ENCODE results near the gene PRIM1. TPM values are rescaled to one million over a fixed set of nuclear protein-coding genes. Genes with fewer than 3 reads are reported as not detected.
"Not testable (repeated sequence)": the region's sequence is repeated elsewhere in the genome, so short reads cannot be mapped to it uniquely, and the experiment has no call there.

The PRIM1 gene
- 1 to 10 TPM; 3.2 to 7.4 TPM for polyA plus RNA-seq

- Histone ChIP-seq H3K27ac (ENCODE audit: low read depth in 2 of 2, low read length in 1 of 2) (peak within 1 kb of the TSS; percentile 36 to 69), H3K4me3 (ENCODE audit: low read depth in 1 of 2, low read length in 2 of 2) (peak within 1 kb of the TSS; percentile 67 to 68), H3K27me3 (ENCODE audit: control insufficient read depth in 1 of 2, insufficient read depth in 2 of 2, low read length in 2 of 2) (no peaks in the 10 kb centered on the region), H3K36me3 (ENCODE audit: control insufficient read depth in 2 of 2, insufficient read depth in 2 of 2, low read length in 1 of 2) (no peaks in the 10 kb centered on the region), H3K9me3 (ENCODE audit: control insufficient read depth in 2 of 2, insufficient read depth in 1 of 2, low read depth in 1 of 2, low read length in 1 of 2) (no peaks in the 10 kb centered on the region), H3K4me1 (ENCODE audit: control insufficient read depth in 2 of 2, insufficient read depth in 2 of 2, low read length in 1 of 2) (no peaks in the 10 kb centered on the region)
- WGBS, 2 donors = 0% methylated on average over 62 to 64 of the region's 64 CpGs
Observed at GRCh38 chr12:56751712-56752598, at the start of gene PRIM1. Gene PRIM1 (minus strand): TSS chr12:56752323. CDS start chr12:56752298, 25 bp downstream.

- Histone ChIP-seq H3K27me3 (ENCODE audit: control insufficient read depth in 1 of 2, insufficient read depth in 2 of 2, low read length in 2 of 2) (no peaks in the 10 kb centered on the region), H3K27ac (ENCODE audit: low read depth in 2 of 2, low read length in 1 of 2) (no peak overlapping the region), H3K4me3 (ENCODE audit: low read depth in 1 of 2, low read length in 2 of 2) (no peak overlapping the region), H3K9me3 (ENCODE audit: control insufficient read depth in 2 of 2, insufficient read depth in 1 of 2, low read depth in 1 of 2, low read length in 1 of 2) (no peaks in the 10 kb centered on the region), H3K4me1 (ENCODE audit: control insufficient read depth in 2 of 2, insufficient read depth in 2 of 2, low read length in 1 of 2) (peaks cover 4% of the 10 kb centered on the region in 2 donors), H3K36me3 (ENCODE audit: control insufficient read depth in 2 of 2, insufficient read depth in 2 of 2, low read length in 1 of 2) (no peaks in the 10 kb centered on the region)
Observed at GRCh38 chr12:56800221-56800620, 48.1 kb upstream of the PRIM1 start.

- not testable (repeated sequence) for H3K27me3 ChIP-seq (ENCODE audit: control insufficient read depth in 1 of 2, insufficient read depth in 2 of 2, low read length in 2 of 2); H3K36me3 ChIP-seq (ENCODE audit: control insufficient read depth in 2 of 2, insufficient read depth in 2 of 2, low read length in 1 of 2); H3K27ac ChIP-seq (ENCODE audit: low read depth in 2 of 2, low read length in 1 of 2); H3K9me3 ChIP-seq (ENCODE audit: control insufficient read depth in 2 of 2, insufficient read depth in 1 of 2, low read depth in 1 of 2, low read length in 1 of 2); H3K4me3 ChIP-seq (ENCODE audit: low read depth in 1 of 2, low read length in 2 of 2); H3K4me1 ChIP-seq (ENCODE audit: control insufficient read depth in 2 of 2, insufficient read depth in 2 of 2, low read length in 1 of 2)
- WGBS, 2 donors = 87 to 88% methylated on average over 6 of the region's 6 CpGs
Observed at GRCh38 chr12:56799345-56799744, 47.2 kb upstream of the PRIM1 start.

- H3K36me3 ChIP-seq (ENCODE audit: control insufficient read depth in 2 of 2, insufficient read depth in 2 of 2, low read length in 1 of 2); H3K27ac ChIP-seq (ENCODE audit: low read depth in 2 of 2, low read length in 1 of 2); H3K4me1 ChIP-seq (ENCODE audit: control insufficient read depth in 2 of 2, insufficient read depth in 2 of 2, low read length in 1 of 2); H3K9me3 ChIP-seq (ENCODE audit: control insufficient read depth in 2 of 2, insufficient read depth in 1 of 2, low read depth in 1 of 2, low read length in 1 of 2); H3K27me3 ChIP-seq (ENCODE audit: control insufficient read depth in 1 of 2, insufficient read depth in 2 of 2, low read length in 2 of 2); H3K4me3 ChIP-seq (ENCODE audit: low read depth in 1 of 2, low read length in 2 of 2): not testable (repeated sequence)
- 96% methylated on average over 14 to 27 of the region's 27 CpGs for WGBS, 2 donors
Observed at GRCh38 chr12:56795791-56796190, 43.7 kb upstream of the PRIM1 start.

GRCh38 chr12:56795046-56795562, 43.0 kb upstream of the PRIM1 start:
- H3K27me3 ChIP-seq (ENCODE audit: control insufficient read depth in 1 of 2, insufficient read depth in 2 of 2, low read length in 2 of 2); H3K4me1 ChIP-seq (ENCODE audit: control insufficient read depth in 2 of 2, insufficient read depth in 2 of 2, low read length in 1 of 2); H3K36me3 ChIP-seq (ENCODE audit: control insufficient read depth in 2 of 2, insufficient read depth in 2 of 2, low read length in 1 of 2); H3K27ac ChIP-seq (ENCODE audit: low read depth in 2 of 2, low read length in 1 of 2); H3K4me3 ChIP-seq (ENCODE audit: low read depth in 1 of 2, low read length in 2 of 2); H3K9me3 ChIP-seq (ENCODE audit: control insufficient read depth in 2 of 2, insufficient read depth in 1 of 2, low read depth in 1 of 2, low read length in 1 of 2): not testable (repeated sequence)
- WGBS, 2 donors = 61 to 64% methylated on average over 12 of the region's 13 CpGs

GRCh38 chr12:56793124-56793523, 41.0 kb upstream of the PRIM1 start:
- WGBS, 2 donors = 91 to 94% methylated on average over 7 of the region's 7 CpGs
- H3K27ac ChIP-seq (ENCODE audit: low read depth in 2 of 2, low read length in 1 of 2); H3K27me3 ChIP-seq (ENCODE audit: control insufficient read depth in 1 of 2, insufficient read depth in 2 of 2, low read length in 2 of 2); H3K9me3 ChIP-seq (ENCODE audit: control insufficient read depth in 2 of 2, insufficient read depth in 1 of 2, low read depth in 1 of 2, low read length in 1 of 2); H3K4me3 ChIP-seq (ENCODE audit: low read depth in 1 of 2, low read length in 2 of 2); H3K36me3 ChIP-seq (ENCODE audit: control insufficient read depth in 2 of 2, insufficient read depth in 2 of 2, low read length in 1 of 2); H3K4me1 ChIP-seq (ENCODE audit: control insufficient read depth in 2 of 2, insufficient read depth in 2 of 2, low read length in 1 of 2): not testable (repeated sequence)

- H3K27me3 ChIP-seq (ENCODE audit: control insufficient read depth in 1 of 2, insufficient read depth in 2 of 2, low read length in 2 of 2) = no peaks in the 10 kb centered on the region
- H3K4me3 ChIP-seq (ENCODE audit: low read depth in 1 of 2, low read length in 2 of 2) = no peak overlapping the region
- H3K4me1 ChIP-seq (ENCODE audit: control insufficient read depth in 2 of 2, insufficient read depth in 2 of 2, low read length in 1 of 2) = no peaks in the 10 kb centered on the region
- H3K36me3 ChIP-seq (ENCODE audit: control insufficient read depth in 2 of 2, insufficient read depth in 2 of 2, low read length in 1 of 2) = no peaks in the 10 kb centered on the region
- H3K9me3 ChIP-seq (ENCODE audit: control insufficient read depth in 2 of 2, insufficient read depth in 1 of 2, low read depth in 1 of 2, low read length in 1 of 2) = no peaks in the 10 kb centered on the region
- no peak overlapping the region for H3K27ac ChIP-seq (ENCODE audit: low read depth in 2 of 2, low read length in 1 of 2)
- 86 to 90% methylated on average over 2 of the region's 2 CpGs for WGBS, 2 donors
Observed at GRCh38 chr12:56792678-56793077, 40.6 kb upstream of the PRIM1 start.

GRCh38 chr12:56789429-56789828, 37.3 kb upstream of the PRIM1 start:
- not testable (repeated sequence) for H3K36me3 ChIP-seq (ENCODE audit: control insufficient read depth in 2 of 2, insufficient read depth in 2 of 2, low read length in 1 of 2); H3K27ac ChIP-seq (ENCODE audit: low read depth in 2 of 2, low read length in 1 of 2)
- WGBS, 2 donors = 89 to 95% methylated on average over 16 to 34 of the region's 34 CpGs

GRCh38 chr12:56787498-56787897, 35.4 kb upstream of the PRIM1 start:
- H3K9me3 ChIP-seq (ENCODE audit: control insufficient read depth in 2 of 2, insufficient read depth in 1 of 2, low read depth in 1 of 2, low read length in 1 of 2) = no peaks in the 10 kb centered on the region
- H3K36me3 ChIP-seq (ENCODE audit: control insufficient read depth in 2 of 2, insufficient read depth in 2 of 2, low read length in 1 of 2) = no peaks in the 10 kb centered on the region
- no peaks in the 10 kb centered on the region for H3K4me1 ChIP-seq (ENCODE audit: control insufficient read depth in 2 of 2, insufficient read depth in 2 of 2, low read length in 1 of 2)
- no peak overlapping the region for H3K4me3 ChIP-seq (ENCODE audit: low read depth in 1 of 2, low read length in 2 of 2)
- no peaks in the 10 kb centered on the region for H3K27me3 ChIP-seq (ENCODE audit: control insufficient read depth in 1 of 2, insufficient read depth in 2 of 2, low read length in 2 of 2)
- H3K27ac ChIP-seq (ENCODE audit: low read depth in 2 of 2, low read length in 1 of 2) = no peak overlapping the region

More at GRCh38 chr12:56789429-56789828, 37.3 kb upstream of the PRIM1 start:
- not testable (repeated sequence) for H3K4me1 ChIP-seq (ENCODE audit: control insufficient read depth in 2 of 2, insufficient read depth in 2 of 2, low read length in 1 of 2); H3K27me3 ChIP-seq (ENCODE audit: control insufficient read depth in 1 of 2, insufficient read depth in 2 of 2, low read length in 2 of 2); H3K4me3 ChIP-seq (ENCODE audit: low read depth in 1 of 2, low read length in 2 of 2); H3K9me3 ChIP-seq (ENCODE audit: control insufficient read depth in 2 of 2, insufficient read depth in 1 of 2, low read depth in 1 of 2, low read length in 1 of 2)

GRCh38 chr12:56785874-56786273, 33.8 kb upstream of the PRIM1 start:
- H3K36me3 ChIP-seq (ENCODE audit: control insufficient read depth in 2 of 2, insufficient read depth in 2 of 2, low read length in 1 of 2) = no peaks in the 10 kb centered on the region
- no peak overlapping the region for H3K4me3 ChIP-seq (ENCODE audit: low read depth in 1 of 2, low read length in 2 of 2)
- no peak overlapping the region for H3K27ac ChIP-seq (ENCODE audit: low read depth in 2 of 2, low read length in 1 of 2)
- H3K4me1 ChIP-seq (ENCODE audit: control insufficient read depth in 2 of 2, insufficient read depth in 2 of 2, low read length in 1 of 2) = no peaks in the 10 kb centered on the region
- H3K27me3 ChIP-seq (ENCODE audit: control insufficient read depth in 1 of 2, insufficient read depth in 2 of 2, low read length in 2 of 2) = no peaks in the 10 kb centered on the region
- no peaks in the 10 kb centered on the region for H3K9me3 ChIP-seq (ENCODE audit: control insufficient read depth in 2 of 2, insufficient read depth in 1 of 2, low read depth in 1 of 2, low read length in 1 of 2)
- WGBS, 2 donors = 100% methylated on average over 1 of the region's 1 CpG

All from esophagus (tissue), 2 donors.